Endothelial cell (in vitro differentiated cells): ENCODE data around the gene FADS2. TPM values are rescaled to one million over a fixed set of nuclear protein-coding genes. Genes with fewer than 3 reads are reported as not detected.

Experiments used
- DNase-seq: peaks from one replicate; pipeline ENCODE4 v3.0.0; 2021; ENCODE audit warnings: low spot score
- H3K27ac Mint-ChIP-seq: one replicate; pipeline ENCODE4 v1.8.0; 2021; ENCODE audit warnings: mixed read lengths, inconsistent platforms; ENCODE audit not compliant: unreplicated experiment
- H3K27me3 Mint-ChIP-seq: one replicate; pipeline ENCODE4 v1.8.0; 2021; ENCODE audit warnings: mild to moderate bottlenecking, moderate library complexity, mixed read lengths, inconsistent platforms; ENCODE audit not compliant: unreplicated experiment
- H3K36me3 Mint-ChIP-seq: one replicate; pipeline ENCODE4 v1.8.0; 2021; ENCODE audit warnings: mild to moderate bottlenecking, low read depth, mixed read lengths, inconsistent platforms; ENCODE audit not compliant: unreplicated experiment
- H3K4me1 Mint-ChIP-seq: one replicate; pipeline ENCODE4 v1.8.0; 2021; ENCODE audit warnings: mild to moderate bottlenecking, mixed read lengths, inconsistent platforms; ENCODE audit not compliant: unreplicated experiment
- H3K4me3 Mint-ChIP-seq: one replicate; pipeline ENCODE4 v1.8.0; 2021; ENCODE audit warnings: mild to moderate bottlenecking, mixed read lengths, inconsistent platforms; ENCODE audit not compliant: unreplicated experiment
- H3K9me3 Mint-ChIP-seq: one replicate; pipeline ENCODE4 v1.8.0; 2021; ENCODE audit warnings: mixed read lengths, inconsistent platforms; ENCODE audit not compliant: unreplicated experiment
- total RNA-seq: library from RNA; stranded (reverse); fragmentation: NEBNext Ultra II Directional; extraction: Animal tissue kit (Norgen Biotek cat#: 25700); gene quantifications from one replicate; pipeline ENCODE4 v1.2.1, GENCODE V29; 2021; ENCODE audit not compliant: unreplicated experiment
- TF ChIP-seq, protein P1 (sequence below): fragments of 200-600 bp; sonication (generic); IDR thresholded peaks from one replicate; pipeline ENCODE4 v1.5.0; 2021; ENCODE audit warnings: antibody characterized with exemption; ENCODE audit not compliant: unreplicated experiment

The FADS2 gene
- total RNA-seq, 1 donor from 2014 or later: 682 TPM

- Mint-ChIP-seq H3K9me3 (no peaks in the 10 kb centered on the region), H3K4me1 (peaks cover 6% of the 10 kb centered on the region), H3K36me3 (peaks cover 7% of the 10 kb centered on the region), H3K4me3 (peak overlapping the region; percentile 56), H3K27me3 (peaks cover 7% of the 10 kb centered on the region), H3K27ac (no peak overlapping the region)
- TF ChIP-seq, protein P1, sequence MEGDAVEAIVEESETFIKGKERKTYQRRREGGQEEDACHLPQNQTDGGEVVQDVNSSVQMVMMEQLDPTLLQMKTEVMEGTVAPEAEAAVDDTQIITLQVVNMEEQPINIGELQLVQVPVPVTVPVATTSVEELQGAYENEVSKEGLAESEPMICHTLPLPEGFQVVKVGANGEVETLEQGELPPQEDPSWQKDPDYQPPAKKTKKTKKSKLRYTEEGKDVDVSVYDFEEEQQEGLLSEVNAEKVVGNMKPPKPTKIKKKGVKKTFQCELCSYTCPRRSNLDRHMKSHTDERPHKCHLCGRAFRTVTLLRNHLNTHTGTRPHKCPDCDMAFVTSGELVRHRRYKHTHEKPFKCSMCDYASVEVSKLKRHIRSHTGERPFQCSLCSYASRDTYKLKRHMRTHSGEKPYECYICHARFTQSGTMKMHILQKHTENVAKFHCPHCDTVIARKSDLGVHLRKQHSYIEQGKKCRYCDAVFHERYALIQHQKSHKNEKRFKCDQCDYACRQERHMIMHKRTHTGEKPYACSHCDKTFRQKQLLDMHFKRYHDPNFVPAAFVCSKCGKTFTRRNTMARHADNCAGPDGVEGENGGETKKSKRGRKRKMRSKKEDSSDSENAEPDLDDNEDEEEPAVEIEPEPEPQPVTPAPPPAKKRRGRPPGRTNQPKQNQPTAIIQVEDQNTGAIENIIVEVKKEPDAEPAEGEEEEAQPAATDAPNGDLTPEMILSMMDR: no peak
- no peak for DNase-seq
Observed at GRCh38 chr11:61886643-61887042, 58.5 kb downstream of the FADS2 start.

DNA sequence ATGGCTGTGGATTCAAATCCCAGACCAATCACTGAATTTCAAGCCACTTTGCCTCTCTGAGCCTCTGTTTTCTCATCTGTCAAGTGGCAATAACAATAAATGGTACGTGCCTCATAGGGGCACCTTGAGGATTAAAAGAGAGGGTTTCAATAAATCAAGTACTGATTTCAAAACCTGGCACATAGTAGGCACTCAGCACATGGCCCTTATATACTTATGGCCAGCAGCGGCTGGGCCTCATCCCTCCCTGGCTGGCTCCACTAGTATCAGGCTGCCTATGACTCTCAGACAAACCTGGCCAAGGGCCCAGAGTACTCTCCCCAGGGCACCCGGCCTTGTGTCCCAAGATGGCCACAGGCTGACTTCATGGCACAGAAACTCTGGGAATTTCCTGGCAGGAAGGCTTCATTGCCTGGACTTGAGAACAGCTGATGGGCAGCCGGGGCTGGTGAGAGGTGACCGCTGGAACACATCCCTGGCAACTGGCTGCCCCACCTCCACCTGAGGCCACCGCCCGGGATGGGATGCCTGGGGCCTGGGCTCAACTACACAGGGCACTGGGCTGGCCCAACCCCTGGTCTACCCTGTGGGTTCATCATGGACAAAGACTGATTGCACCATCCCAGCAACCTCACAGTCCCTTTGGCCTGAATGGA lies 59.9 kb downstream of the FADS2 start:
- no peak for DNase-seq
- Mint-ChIP-seq H3K36me3 (peaks cover 5% of the 10 kb centered on the region), H3K27ac (no peak overlapping the region), H3K4me1 (peaks cover 4% of the 10 kb centered on the region), H3K9me3 (no peaks in the 10 kb centered on the region), H3K4me3 (no peak overlapping the region), H3K27me3 (peaks cover 8% of the 10 kb centered on the region)
- TF ChIP-seq, protein P1: no peak

DNA sequence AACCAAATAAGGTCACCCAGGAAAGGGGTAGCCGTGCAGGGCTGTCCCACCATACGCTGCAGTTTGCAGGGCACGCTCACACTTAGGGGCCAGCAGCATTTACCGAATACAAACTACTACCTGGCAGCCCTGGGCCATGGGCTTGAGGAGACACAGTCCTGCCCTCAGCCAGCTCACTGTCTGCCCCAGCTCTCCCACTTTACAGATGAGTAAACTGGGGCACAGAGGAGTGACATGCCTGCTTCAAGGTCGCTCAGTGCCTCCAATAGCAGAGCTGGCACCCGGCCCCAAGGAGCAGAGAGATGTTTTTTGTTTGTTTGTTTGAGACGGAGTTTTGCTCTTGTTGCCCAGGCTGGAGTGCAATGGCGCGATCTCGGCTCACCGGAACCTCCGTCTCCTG lies 60.5 kb downstream of the FADS2 start:
- TF ChIP-seq, protein P1: no peak
- Mint-ChIP-seq H3K36me3 (no peaks in the 10 kb centered on the region), H3K4me3 (no peak overlapping the region), H3K4me1 (no peaks in the 10 kb centered on the region), H3K27me3 (peaks cover 8% of the 10 kb centered on the region), H3K27ac (no peak overlapping the region), H3K9me3 (no peaks in the 10 kb centered on the region)
- no peak for DNase-seq

GRCh38 chr11:61889831-61890230 lies 61.7 kb downstream of the FADS2 start:
- TF ChIP-seq, protein P1: no peak
- H3K27ac Mint-ChIP-seq: no peak overlapping the region
- no peak overlapping the region for H3K4me3 Mint-ChIP-seq
- H3K27me3 Mint-ChIP-seq: peaks cover 8% of the 10 kb centered on the region
- H3K9me3 Mint-ChIP-seq: no peaks in the 10 kb centered on the region
- no peaks in the 10 kb centered on the region for H3K4me1 Mint-ChIP-seq
- no peaks in the 10 kb centered on the region for H3K36me3 Mint-ChIP-seq
- no peak for DNase-seq

DNA sequence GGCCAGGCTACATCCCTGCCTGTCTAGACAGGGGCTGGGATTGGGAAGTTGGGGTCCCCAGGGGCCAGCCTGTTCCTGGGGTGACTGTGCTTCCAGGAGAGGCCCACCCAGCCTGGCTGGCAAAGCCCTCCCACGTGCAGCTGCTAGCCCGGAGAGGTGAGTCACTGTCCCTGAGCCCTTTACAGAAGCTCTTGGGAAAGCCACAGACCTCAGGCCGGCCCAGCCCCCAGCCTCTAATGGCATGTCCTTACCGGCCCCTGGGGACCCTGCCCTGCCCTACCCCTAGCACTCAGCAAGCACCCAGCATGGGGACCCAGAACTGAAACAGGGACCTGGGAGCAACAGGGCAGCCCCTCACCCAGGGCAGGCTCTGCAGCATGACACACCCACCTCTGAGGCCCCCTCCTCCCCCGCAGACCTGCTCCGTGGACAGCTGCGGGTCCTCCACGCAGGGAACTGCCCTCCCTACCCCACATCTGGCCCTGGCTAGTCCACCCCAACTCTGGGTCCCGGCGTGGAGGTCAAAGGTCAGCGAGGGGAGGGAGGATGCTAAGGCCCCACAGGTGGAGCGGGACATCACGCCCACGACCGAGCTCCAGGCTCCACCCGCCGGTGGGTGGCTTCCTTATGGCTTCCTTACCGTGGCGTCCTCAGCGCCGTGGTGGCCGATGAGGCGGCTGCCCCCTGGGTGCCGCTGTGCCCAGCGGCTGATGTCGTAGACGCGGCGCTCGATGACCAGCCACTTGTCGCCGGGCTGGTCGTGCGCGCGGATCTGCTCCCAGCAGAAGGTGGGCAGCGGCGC lies 62.6 kb downstream of the FADS2 start:
- Mint-ChIP-seq H3K36me3 (no peaks in the 10 kb centered on the region), H3K27ac (no peak overlapping the region), H3K4me3 (peak overlapping the region; percentile 81), H3K27me3 (peaks cover 7% of the 10 kb centered on the region), H3K4me1 (no peaks in the 10 kb centered on the region), H3K9me3 (no peaks in the 10 kb centered on the region)
- no peak for DNase-seq
- TF ChIP-seq, protein P1: no peak
